H1 (cell line): ENCODE data around the gene RABL2B. TPM values are rescaled to one million over a fixed set of nuclear protein-coding genes. Genes with fewer than 3 reads are reported as not detected.

ENCODE experiments used
- ATF2 ChIP-seq: IDR thresholded peaks from 2 replicates; pipeline ENCODE4 v1.6.1; 2012; ENCODE audit warnings: low read length, inconsistent platforms
- CTCF ChIP-seq, 3 experiments: IDR thresholded peaks; 1 replicate in 2 of 3; 2 replicates in 1 of 3; pipeline versions ENCODE4 v1.5.1 to v1.6.1; 2011; ENCODE audit warnings: low read length in 3 of 3, mild to moderate bottlenecking in 3 of 3, inconsistent platforms in 2 of 3, low read depth in 1 of 3, moderate library complexity in 1 of 3; ENCODE audit not compliant: insufficient read depth in 1 of 3; ENCODE audit errors: control extremely low read depth in 1 of 3
- GTF2F1 ChIP-seq: IDR thresholded peaks from 2 replicates; pipeline ENCODE4 v1.6.1; 2012; ENCODE audit warnings: low read depth, low read length, improper control_type of control experiment, borderline replicate concordance
- JUND ChIP-seq: IDR thresholded peaks from 2 replicates; pipeline ENCODE4 v1.6.1; 2011; ENCODE audit warnings: mild to moderate bottlenecking, improper control_type of control experiment, low read length
- RBBP5 ChIP-seq: IDR thresholded peaks from 2 replicates; pipeline ENCODE4 v1.7.1; 2012; ENCODE audit warnings: low read depth, mild to moderate bottlenecking, inconsistent platforms, low read length, moderate library complexity, borderline replicate concordance
- SAP30 ChIP-seq: fragments of 300-600 bp; sonication (generic); IDR thresholded peaks from 2 replicates; pipeline ENCODE4 v1.7.1; 2012; ENCODE audit warnings: low read length, moderate library complexity, mild to moderate bottlenecking, inconsistent platforms; ENCODE audit not compliant: insufficient read depth, insufficient replicate concordance
- SIRT6 ChIP-seq: IDR thresholded peaks from one replicate; pipeline ENCODE4 v1.7.1; 2012; ENCODE audit warnings: low read length, inconsistent platforms
- polyA plus RNA-seq, 7 experiments: library from polyadenylated mRNA; depleted of rRNA in 3 of 7; stranded (reverse) in 5 of 7; unstranded in 2 of 7; fragments of >200 nt in 5 of 7; fragments of 200-250 nt in 2 of 7; gene quantifications; 1 replicate in 5 of 7; 2 replicates in 1 of 7; 4 replicates in 1 of 7; pipeline versions ENCODE4 v1.2.1 to v1.2.3, GENCODE V29; 2011 to 2013; ENCODE audit warnings: missing spikeins in 2 of 7, mixed read lengths in 2 of 7
- total RNA-seq: library from RNA; stranded (reverse); fragmentation: NEBNext Ultra II Directional; extraction: Animal tissue kit (Norgen Biotek cat#: 25700); gene quantifications from 2 replicates; pipeline ENCODE4 v1.2.1, GENCODE V29; 2021
- TF ChIP-seq, protein P1 (sequence below): fragments of 300-600 bp; sonication (generic); IDR thresholded peaks from 2 replicates; pipeline ENCODE4 v1.7.1; 2012; ENCODE audit warnings: low read length, moderate library complexity, mild to moderate bottlenecking, inconsistent platforms; ENCODE audit not compliant: insufficient replicate concordance

RABL2B gene
- total and polyA plus RNA-seq, 2 of the 8 experiments (the other 6 are each of a cell fraction or from before 2014, with no cell fraction given): 16.2 to 26.5 TPM

- TF ChIP-seq, protein P1, sequence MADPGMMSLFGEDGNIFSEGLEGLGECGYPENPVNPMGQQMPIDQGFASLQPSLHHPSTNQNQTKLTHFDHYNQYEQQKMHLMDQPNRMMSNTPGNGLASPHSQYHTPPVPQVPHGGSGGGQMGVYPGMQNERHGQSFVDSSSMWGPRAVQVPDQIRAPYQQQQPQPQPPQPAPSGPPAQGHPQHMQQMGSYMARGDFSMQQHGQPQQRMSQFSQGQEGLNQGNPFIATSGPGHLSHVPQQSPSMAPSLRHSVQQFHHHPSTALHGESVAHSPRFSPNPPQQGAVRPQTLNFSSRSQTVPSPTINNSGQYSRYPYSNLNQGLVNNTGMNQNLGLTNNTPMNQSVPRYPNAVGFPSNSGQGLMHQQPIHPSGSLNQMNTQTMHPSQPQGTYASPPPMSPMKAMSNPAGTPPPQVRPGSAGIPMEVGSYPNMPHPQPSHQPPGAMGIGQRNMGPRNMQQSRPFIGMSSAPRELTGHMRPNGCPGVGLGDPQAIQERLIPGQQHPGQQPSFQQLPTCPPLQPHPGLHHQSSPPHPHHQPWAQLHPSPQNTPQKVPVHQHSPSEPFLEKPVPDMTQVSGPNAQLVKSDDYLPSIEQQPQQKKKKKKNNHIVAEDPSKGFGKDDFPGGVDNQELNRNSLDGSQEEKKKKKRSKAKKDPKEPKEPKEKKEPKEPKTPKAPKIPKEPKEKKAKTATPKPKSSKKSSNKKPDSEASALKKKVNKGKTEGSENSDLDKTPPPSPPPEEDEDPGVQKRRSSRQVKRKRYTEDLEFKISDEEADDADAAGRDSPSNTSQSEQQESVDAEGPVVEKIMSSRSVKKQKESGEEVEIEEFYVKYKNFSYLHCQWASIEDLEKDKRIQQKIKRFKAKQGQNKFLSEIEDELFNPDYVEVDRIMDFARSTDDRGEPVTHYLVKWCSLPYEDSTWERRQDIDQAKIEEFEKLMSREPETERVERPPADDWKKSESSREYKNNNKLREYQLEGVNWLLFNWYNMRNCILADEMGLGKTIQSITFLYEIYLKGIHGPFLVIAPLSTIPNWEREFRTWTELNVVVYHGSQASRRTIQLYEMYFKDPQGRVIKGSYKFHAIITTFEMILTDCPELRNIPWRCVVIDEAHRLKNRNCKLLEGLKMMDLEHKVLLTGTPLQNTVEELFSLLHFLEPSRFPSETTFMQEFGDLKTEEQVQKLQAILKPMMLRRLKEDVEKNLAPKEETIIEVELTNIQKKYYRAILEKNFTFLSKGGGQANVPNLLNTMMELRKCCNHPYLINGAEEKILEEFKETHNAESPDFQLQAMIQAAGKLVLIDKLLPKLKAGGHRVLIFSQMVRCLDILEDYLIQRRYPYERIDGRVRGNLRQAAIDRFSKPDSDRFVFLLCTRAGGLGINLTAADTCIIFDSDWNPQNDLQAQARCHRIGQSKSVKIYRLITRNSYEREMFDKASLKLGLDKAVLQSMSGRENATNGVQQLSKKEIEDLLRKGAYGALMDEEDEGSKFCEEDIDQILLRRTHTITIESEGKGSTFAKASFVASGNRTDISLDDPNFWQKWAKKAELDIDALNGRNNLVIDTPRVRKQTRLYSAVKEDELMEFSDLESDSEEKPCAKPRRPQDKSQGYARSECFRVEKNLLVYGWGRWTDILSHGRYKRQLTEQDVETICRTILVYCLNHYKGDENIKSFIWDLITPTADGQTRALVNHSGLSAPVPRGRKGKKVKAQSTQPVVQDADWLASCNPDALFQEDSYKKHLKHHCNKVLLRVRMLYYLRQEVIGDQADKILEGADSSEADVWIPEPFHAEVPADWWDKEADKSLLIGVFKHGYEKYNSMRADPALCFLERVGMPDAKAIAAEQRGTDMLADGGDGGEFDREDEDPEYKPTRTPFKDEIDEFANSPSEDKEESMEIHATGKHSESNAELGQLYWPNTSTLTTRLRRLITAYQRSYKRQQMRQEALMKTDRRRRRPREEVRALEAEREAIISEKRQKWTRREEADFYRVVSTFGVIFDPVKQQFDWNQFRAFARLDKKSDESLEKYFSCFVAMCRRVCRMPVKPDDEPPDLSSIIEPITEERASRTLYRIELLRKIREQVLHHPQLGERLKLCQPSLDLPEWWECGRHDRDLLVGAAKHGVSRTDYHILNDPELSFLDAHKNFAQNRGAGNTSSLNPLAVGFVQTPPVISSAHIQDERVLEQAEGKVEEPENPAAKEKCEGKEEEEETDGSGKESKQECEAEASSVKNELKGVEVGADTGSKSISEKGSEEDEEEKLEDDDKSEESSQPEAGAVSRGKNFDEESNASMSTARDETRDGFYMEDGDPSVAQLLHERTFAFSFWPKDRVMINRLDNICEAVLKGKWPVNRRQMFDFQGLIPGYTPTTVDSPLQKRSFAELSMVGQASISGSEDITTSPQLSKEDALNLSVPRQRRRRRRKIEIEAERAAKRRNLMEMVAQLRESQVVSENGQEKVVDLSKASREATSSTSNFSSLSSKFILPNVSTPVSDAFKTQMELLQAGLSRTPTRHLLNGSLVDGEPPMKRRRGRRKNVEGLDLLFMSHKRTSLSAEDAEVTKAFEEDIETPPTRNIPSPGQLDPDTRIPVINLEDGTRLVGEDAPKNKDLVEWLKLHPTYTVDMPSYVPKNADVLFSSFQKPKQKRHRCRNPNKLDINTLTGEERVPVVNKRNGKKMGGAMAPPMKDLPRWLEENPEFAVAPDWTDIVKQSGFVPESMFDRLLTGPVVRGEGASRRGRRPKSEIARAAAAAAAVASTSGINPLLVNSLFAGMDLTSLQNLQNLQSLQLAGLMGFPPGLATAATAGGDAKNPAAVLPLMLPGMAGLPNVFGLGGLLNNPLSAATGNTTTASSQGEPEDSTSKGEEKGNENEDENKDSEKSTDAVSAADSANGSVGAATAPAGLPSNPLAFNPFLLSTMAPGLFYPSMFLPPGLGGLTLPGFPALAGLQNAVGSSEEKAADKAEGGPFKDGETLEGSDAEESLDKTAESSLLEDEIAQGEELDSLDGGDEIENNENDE: no peak
- no peak for TF ChIP-seq SAP30
- no peak for TF ChIP-seq ATF2
- TF ChIP-seq RBBP5: no peak
- no peak for TF ChIP-seq JUND
- no peak for TF ChIP-seq SIRT6
- TF ChIP-seq CTCF (IDR thresholded peaks at IDR 0.05; ENCODE audit: control extremely low read depth in 1 of 3, insufficient read depth in 1 of 3, low read depth in 1 of 3, low read length in 3 of 3): no peak
- no peak for TF ChIP-seq GTF2F1
Observed at GRCh38 chr22:50735739-50736030, 47.8 kb downstream of the RABL2B start (continued).
